Activated naive CD8-positive, alpha-beta T cell treated with anti-CD3 and anti-CD28 coated beads, Interleukin-2, amount 10 ng/mL, durations not matched to agents 7 days and 5 days (primary cell): ENCODE data around the gene PSMB2. TPM values are rescaled to one million over a fixed set of nuclear protein-coding genes. Genes with fewer than 3 reads are reported as not detected.
A peak's percentile ranks its signal among the peaks of the same experiment; 100 is the strongest.

ENCODE experiments used
- ATAC-seq: fragments of 150-1000 bp; cut with Tn5 transposase; one replicate; pipeline ENCODE4 v1.10.0; 2021; ENCODE audit warnings: low read depth, moderate library complexity
- POLR2A ChIA-PET: fragments of 350-600 bp; sonication (Branson Sonifier 250); formaldehyde crosslinking; loops from one replicate; lab custom pipeline; 2021; ENCODE audit warnings: antibody characterized with exemption; lab: Charles Lee
- DNase-seq: peaks from one replicate; pipeline ENCODE4 v3.0.0; 2021
- H3K27ac Mint-ChIP-seq: one replicate; pipeline ENCODE4 v1.8.0; 2022; ENCODE audit warnings: mild to moderate bottlenecking, mixed read lengths
- H3K27me3 Mint-ChIP-seq: one replicate; pipeline ENCODE4 v1.8.0; 2022; ENCODE audit warnings: mild to moderate bottlenecking, moderate library complexity, mixed read lengths
- H3K36me3 Mint-ChIP-seq: one replicate; pipeline ENCODE4 v1.8.0; 2021; ENCODE audit warnings: mild to moderate bottlenecking, mixed read lengths
- H3K4me1 Mint-ChIP-seq: one replicate; pipeline ENCODE4 v1.8.0; 2021; ENCODE audit warnings: mixed read lengths
- H3K4me3 Mint-ChIP-seq: one replicate; pipeline ENCODE4 v1.8.0; 2022; ENCODE audit warnings: mild to moderate bottlenecking, moderate library complexity, mixed read lengths
- H3K9me3 Mint-ChIP-seq: one replicate; pipeline ENCODE4 v1.8.0; 2021; ENCODE audit warnings: mixed read lengths
- total RNA-seq, 2 experiments: library from RNA; stranded (reverse); gene quantifications; one replicate each; pipeline ENCODE4 v1.2.3, GENCODE V29; 2021

The PSMB2 gene
- total RNA-seq, 2 experiments from 2014 or later = 55.1 to 58.0 TPM

GRCh38 chr1:35560256-35561225, 80.8 kb downstream of the PSMB2 start:
- no peak for DNase-seq
- Mint-ChIP-seq H3K27me3 (no peaks in the 10 kb centered on the region), H3K4me1 (peaks cover 29% of the 10 kb centered on the region), H3K9me3 (no peaks in the 10 kb centered on the region), H3K27ac (no peak overlapping the region), H3K36me3 (peaks cover 5% of the 10 kb centered on the region), H3K4me3 (no peak overlapping the region)
- no peak for ATAC-seq
- POLR2A ChIA-PET = interaction anchor here (0.5 to 2.4 kb wide), 2 partner anchors 109 to 165 kb away, joined by 4 to 7 read pairs; no protein-coding TSS in a partner anchor

- Mint-ChIP-seq H3K9me3 (no peaks in the 10 kb centered on the region), H3K27ac (peak overlapping the region; percentile 61), H3K36me3 (peaks cover 5% of the 10 kb centered on the region), H3K4me1 (peaks cover 33% of the 10 kb centered on the region), H3K4me3 (peak overlapping the region; percentile 1), H3K27me3 (no peaks in the 10 kb centered on the region)
- DNase-seq (no peak), ATAC-seq (no peak)
- POLR2A ChIA-PET = no interaction called here
These were observed 81.9 kb downstream of the PSMB2 start for GRCh38 chr1:35559317-35559944.

GRCh38 chr1:35558374-35559316, 82.7 kb downstream of the PSMB2 start:
- H3K9me3 Mint-ChIP-seq = no peaks in the 10 kb centered on the region
- H3K27me3 Mint-ChIP-seq = no peaks in the 10 kb centered on the region
- POLR2A ChIA-PET = interaction anchor here (1.4 to 1.8 kb wide), 2 partner anchors 53 to 211 kb away, joined by 9 to 12 read pairs; partner anchors contain the start of gene CLSPN
- ATAC-seq = no peak
- peaks cover 5% of the 10 kb centered on the region for H3K36me3 Mint-ChIP-seq
- DNase-seq = no peak
- H3K4me1 Mint-ChIP-seq = peaks cover 34% of the 10 kb centered on the region
- H3K27ac Mint-ChIP-seq = peak overlapping the region; percentile 96
- H3K4me3 Mint-ChIP-seq = peak overlapping the region; percentile 92

GRCh38 chr1:35557611-35558373, 83.5 kb downstream of the PSMB2 start, which contains the start of gene NCDN:
Gene NCDN, plus strand, starts transcription at chr1:35557799. Its CDS starts 392 bp downstream, at chr1:35558191.
- H3K4me1 Mint-ChIP-seq = peaks cover 35% of the 10 kb centered on the region
- POLR2A ChIA-PET = interaction anchor here (0.8 to 2.3 kb wide), 12 partner anchors 8 to 374 kb away, joined by 3 to 21 read pairs (median 5); partner anchors contain the start of gene CLSPN
- H3K27ac Mint-ChIP-seq = peak within 1 kb of the TSS; percentile 96
- H3K27me3 Mint-ChIP-seq = no peaks in the 10 kb centered on the region
- ATAC-seq (peak; percentile 95), DNase-seq (peak; percentile 94)
- no peaks in the 10 kb centered on the region for H3K9me3 Mint-ChIP-seq
- H3K4me3 Mint-ChIP-seq = peak within 1 kb of the TSS; percentile 92
- peaks cover 10% of the 10 kb centered on the region for H3K36me3 Mint-ChIP-seq

- H3K4me1 Mint-ChIP-seq = peaks cover 33% of the 10 kb centered on the region
- no peaks in the 10 kb centered on the region for H3K9me3 Mint-ChIP-seq
- peaks cover 14% of the 10 kb centered on the region for H3K36me3 Mint-ChIP-seq
- DNase-seq = no peak
- H3K4me3 Mint-ChIP-seq = peak within 1 kb of the TSS; percentile 92
- ATAC-seq = peak; percentile 81
- POLR2A ChIA-PET = interaction anchor here (0.5 to 2.3 kb wide), 14 partner anchors 8 to 698 kb away, joined by 3 to 21 read pairs (median 4); partner anchors contain the start of genes CLSPN and SMIM12
- peak within 1 kb of the TSS; percentile 96 for H3K27ac Mint-ChIP-seq
- no peaks in the 10 kb centered on the region for H3K27me3 Mint-ChIP-seq
These were observed 84.2 kb downstream of the PSMB2 start, which contains the start of gene KIAA0319L for GRCh38 chr1:35557118-35557610. Gene KIAA0319L, minus strand, starts transcription at chr1:35557403. Its CDS starts 2,912 bp downstream, at chr1:35554491.

GRCh38 chr1:35556484-35557117, 84.7 kb downstream of the PSMB2 start:
- H3K27me3 Mint-ChIP-seq = no peaks in the 10 kb centered on the region
- peaks cover 20% of the 10 kb centered on the region for H3K36me3 Mint-ChIP-seq
- H3K27ac Mint-ChIP-seq = peak overlapping the region; percentile 96
- H3K9me3 Mint-ChIP-seq = no peaks in the 10 kb centered on the region
- H3K4me1 Mint-ChIP-seq = peaks cover 33% of the 10 kb centered on the region
- ATAC-seq = peak; percentile 10
- POLR2A ChIA-PET = interaction anchor here (0.5 to 2.3 kb wide), 10 partner anchors 15 to 697 kb away, joined by 3 to 21 read pairs (median 8); partner anchors contain the start of genes CLSPN and SMIM12
- H3K4me3 Mint-ChIP-seq = peak overlapping the region; percentile 92
- no peak for DNase-seq

- no peaks in the 10 kb centered on the region for H3K9me3 Mint-ChIP-seq
- H3K27ac Mint-ChIP-seq = peak overlapping the region; percentile 96
- peak overlapping the region; percentile 92 for H3K4me3 Mint-ChIP-seq
- POLR2A ChIA-PET = interaction anchor here (0.7 to 2.3 kb wide), 5 partner anchors 14 to 104 kb away, joined by 3 to 21 read pairs (median 10); no protein-coding TSS in a partner anchor
- H3K4me1 Mint-ChIP-seq = peaks cover 31% of the 10 kb centered on the region
- ATAC-seq (no peak), DNase-seq (no peak)
- no peaks in the 10 kb centered on the region for H3K27me3 Mint-ChIP-seq
- H3K36me3 Mint-ChIP-seq = peaks cover 20% of the 10 kb centered on the region
These were observed 85.5 kb downstream of the PSMB2 start for GRCh38 chr1:35555601-35556477.

GRCh38 chr1:35555212-35555584, 86.1 kb downstream of the PSMB2 start:
- Mint-ChIP-seq H3K9me3 (no peaks in the 10 kb centered on the region), H3K27ac (no peak overlapping the region), H3K4me1 (peaks cover 31% of the 10 kb centered on the region), H3K27me3 (no peaks in the 10 kb centered on the region), H3K36me3 (peaks cover 20% of the 10 kb centered on the region), H3K4me3 (peak overlapping the region; percentile 92)
- ATAC-seq = no peak
- no peak for DNase-seq
- POLR2A ChIA-PET = interaction anchor here (0.7 kb wide), 1 partner anchor 15 kb away, joined by 3 read pairs; no protein-coding TSS in a partner anchor

- Mint-ChIP-seq H3K36me3 (peaks cover 23% of the 10 kb centered on the region), H3K4me3 (no peak overlapping the region), H3K27me3 (no peaks in the 10 kb centered on the region), H3K27ac (no peak overlapping the region), H3K9me3 (no peaks in the 10 kb centered on the region), H3K4me1 (peaks cover 36% of the 10 kb centered on the region)
- POLR2A ChIA-PET = no interaction called here
- DNase-seq (no peak), ATAC-seq (no peak)
These were observed 86.8 kb downstream of the PSMB2 start for GRCh38 chr1:35554266-35555211.

GRCh38 chr1:35553851-35554250, 87.5 kb downstream of the PSMB2 start:
- DNase-seq = no peak
- no peaks in the 10 kb centered on the region for H3K27me3 Mint-ChIP-seq
- no peak overlapping the region for H3K4me3 Mint-ChIP-seq
- H3K36me3 Mint-ChIP-seq = peaks cover 24% of the 10 kb centered on the region
- no peak overlapping the region for H3K27ac Mint-ChIP-seq
- H3K4me1 Mint-ChIP-seq = peaks cover 32% of the 10 kb centered on the region
- POLR2A ChIA-PET = no interaction called here
- no peaks in the 10 kb centered on the region for H3K9me3 Mint-ChIP-seq
- no peak for ATAC-seq
